Measurements from ENCODE around the gene SEMA3F. TPM values are rescaled to one million over a fixed set of nuclear protein-coding genes. Genes with fewer than 3 reads are reported as not detected.

Gene SEMA3F
- polyA plus RNA-seq, 1 experiment: 11.4 TPM

- H3K27me3 ChIP-seq (ENCODE audit: control insufficient read depth, insufficient read depth, low read length): no peaks in the 10 kb centered on the region
- CTCF ChIA-PET: interaction anchor here (1.2 to 1.7 kb wide), 2 partner anchors 23 to 58 kb away, joined by 3 to 4 read pairs; no protein-coding TSS in a partner anchor
- H3K4me3 ChIP-seq (ENCODE audit: low read depth, low read length): no peak overlapping the region
- H3K36me3 ChIP-seq (ENCODE audit: control insufficient read depth, insufficient read depth, low read length): no peaks in the 10 kb centered on the region; the same call in 1 of the 2 replicates
- TF ChIP-seq CTCF (IDR thresholded peaks at IDR 0.05; ENCODE audit: insufficient read depth, low read depth, low read length): no peak
- POLR2A ChIA-PET: no interaction called here
- DNase-seq (ENCODE audit: low read depth): no peak
Observed at GRCh38 chr3:50168791-50169190, 13.7 kb downstream of the SEMA3F start.

- no peaks in the 10 kb centered on the region for H3K27me3 ChIP-seq (ENCODE audit: control insufficient read depth, insufficient read depth, low read length)
- no peak for TF ChIP-seq CTCF (IDR thresholded peaks at IDR 0.05; ENCODE audit: insufficient read depth, low read depth, low read length)
- H3K4me3 ChIP-seq (ENCODE audit: low read depth, low read length): no peak overlapping the region
- no peaks in the 10 kb centered on the region; the same call in 1 of the 2 replicates for H3K36me3 ChIP-seq (ENCODE audit: control insufficient read depth, insufficient read depth, low read length)
- POLR2A ChIA-PET: no interaction called here
- CTCF ChIA-PET: interaction anchor here (0.6 to 1.7 kb wide), 5 partner anchors 8 to 77 kb away, joined by 3 to 4 read pairs (median 3); no protein-coding TSS in a partner anchor
- no peak for DNase-seq (ENCODE audit: low read depth)
Observed at GRCh38 chr3:50169232-50169832, 14.2 kb downstream of the SEMA3F start.

- Histone ChIP-seq H3K36me3 (ENCODE audit: control insufficient read depth, insufficient read depth, low read length) (no peaks in the 10 kb centered on the region; the same call in 1 of the 2 replicates), H3K4me3 (ENCODE audit: low read depth, low read length) (no peak overlapping the region), H3K27me3 (ENCODE audit: control insufficient read depth, insufficient read depth, low read length) (no peaks in the 10 kb centered on the region)
- no peak for DNase-seq (ENCODE audit: low read depth)
- POLR2A ChIA-PET: no interaction called here
- TF ChIP-seq CTCF (IDR thresholded peaks at IDR 0.05; ENCODE audit: insufficient read depth, low read depth, low read length): no peak
- CTCF ChIA-PET: interaction anchor here (0.6 to 1.7 kb wide), 6 partner anchors 8 to 77 kb away, joined by 3 to 5 read pairs (median 4); no protein-coding TSS in a partner anchor
Observed at GRCh38 chr3:50169858-50170257, 14.7 kb downstream of the SEMA3F start.

- H3K36me3 ChIP-seq (ENCODE audit: control insufficient read depth, insufficient read depth, low read length): no peaks in the 10 kb centered on the region; the same call in 1 of the 2 replicates
- POLR2A ChIA-PET: no interaction called here
- no peak for TF ChIP-seq CTCF (IDR thresholded peaks at IDR 0.05; ENCODE audit: insufficient read depth, low read depth, low read length)
- no peaks in the 10 kb centered on the region for H3K27me3 ChIP-seq (ENCODE audit: control insufficient read depth, insufficient read depth, low read length)
- no peak overlapping the region for H3K4me3 ChIP-seq (ENCODE audit: low read depth, low read length)
- DNase-seq (ENCODE audit: low read depth): no peak
- CTCF ChIA-PET: interaction anchor here (1.1 to 3.4 kb wide), 4 partner anchors 13 to 48 kb away, joined by 3 to 21 read pairs (median 4); no protein-coding TSS in a partner anchor
Observed at GRCh38 chr3:50170689-50171088, 15.6 kb downstream of the SEMA3F start.

GRCh38 chr3:50171540-50172301, 16.6 kb downstream of the SEMA3F start:
- H3K36me3 ChIP-seq (ENCODE audit: control insufficient read depth, insufficient read depth, low read length): no peaks in the 10 kb centered on the region; the same call in 1 of the 2 replicates
- ChIA-PET POLR2A (no interaction called here), CTCF (interaction anchor here (0.6 to 3.4 kb wide), 4 partner anchors 17 to 205 kb away, joined by 3 to 21 read pairs (median 4); no protein-coding TSS in a partner anchor)
- no peaks in the 10 kb centered on the region for H3K27me3 ChIP-seq (ENCODE audit: control insufficient read depth, insufficient read depth, low read length)
- DNase-seq (ENCODE audit: low read depth): no peak
- TF ChIP-seq CTCF (IDR thresholded peaks at IDR 0.05; ENCODE audit: insufficient read depth, low read depth, low read length): no peak
- no peak overlapping the region for H3K4me3 ChIP-seq (ENCODE audit: low read depth, low read length)

Measured in BJ (cell line).